RWPE1 (cell line): ENCODE results near the gene CPNE1.
A peak's percentile ranks its signal among the peaks of the same experiment; 100 is the strongest.

Experiments
- CTCF ChIA-PET: fragments of 350-600 bp; sonication (Branson Sonifier 250); formaldehyde crosslinking; extraction: SDS; loops from one replicate; lab custom pipeline; 2021; lab: Yijun Ruan, JAX
- POLR2A ChIA-PET: fragments of 400-600 bp; formaldehyde crosslinking; extraction: SDS; loops from one replicate; lab custom pipeline; 2020; ENCODE audit warnings: antibody characterized with exemption; ENCODE audit not compliant: low non-redundant PET; lab: Yijun Ruan, JAX
- DNase-seq: peaks from one replicate; pipeline ENCODE4 v3.0.0; 2012; ENCODE audit warnings: low spot score
- H3K27ac ChIP-seq: fragments of 450-650 bp; 2 replicates; pipeline ENCODE4 v1.5.1; 2017
- TF ChIP-seq, protein P1 (sequence below): fragments of 450-650 bp; conservative IDR thresholded peaks from 2 replicates; pipeline ENCODE4 v1.5.1; 2017; ENCODE audit warnings: low read depth, mild to moderate bottlenecking

CPNE1 gene

DNA sequence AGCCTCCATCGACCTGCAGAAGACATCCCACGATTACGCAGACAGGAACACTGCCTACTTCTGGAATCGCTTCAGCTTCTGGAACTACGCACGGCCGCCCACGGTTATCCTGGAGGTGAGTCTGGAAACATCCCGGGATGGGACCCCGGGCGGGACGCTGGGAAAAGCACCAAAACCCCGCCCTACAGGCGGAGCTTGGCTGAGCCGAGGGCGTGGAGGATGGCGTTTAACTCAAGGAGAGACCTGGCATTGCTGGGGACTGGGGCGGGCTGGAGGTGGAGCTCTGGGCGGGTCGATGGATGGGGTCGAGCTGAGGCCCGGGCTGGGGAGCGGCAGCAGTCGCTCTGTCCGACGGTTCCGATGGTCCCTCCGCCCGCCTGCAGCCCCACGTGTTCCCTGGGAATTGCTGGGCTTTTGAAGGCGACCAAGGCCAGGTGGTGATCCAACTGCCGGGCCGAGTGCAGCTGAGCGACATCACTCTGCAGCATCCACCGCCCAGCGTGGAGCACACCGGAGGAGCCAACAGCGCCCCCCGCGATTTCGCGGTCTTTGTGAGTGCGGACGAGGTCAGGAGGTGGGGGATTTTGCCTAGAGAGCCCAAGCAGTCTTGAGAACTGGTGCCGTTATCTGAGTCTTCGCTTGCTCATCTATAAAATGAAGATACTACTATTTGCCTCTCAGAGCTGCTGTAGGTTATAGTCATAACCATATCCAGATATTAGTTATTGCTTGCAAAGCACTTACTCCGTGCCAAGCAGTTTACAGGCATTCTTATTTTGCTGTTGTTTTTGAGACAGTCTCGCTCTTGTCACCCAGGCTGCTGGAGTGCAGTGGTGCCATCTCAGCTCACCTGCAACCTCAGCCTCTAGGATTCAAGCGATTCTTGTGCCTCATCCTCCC is 45.3 kb downstream of the CPNE1 start:
- ChIA-PET POLR2A (interaction anchor here (1.6 kb wide), 1 partner anchor 45 kb away, joined by 9 read pairs; no protein-coding TSS in a partner anchor), CTCF (interaction anchor here (0.6 to 2.5 kb wide), 18 partner anchors 10 to 1307 kb away, joined by 3 to 13 read pairs (median 4); partner anchors contain the start of gene ERGIC3)
- peak overlapping the region; percentile 88 for H3K27ac ChIP-seq
- peak; percentile 98 for DNase-seq
- TF ChIP-seq, protein P1, sequence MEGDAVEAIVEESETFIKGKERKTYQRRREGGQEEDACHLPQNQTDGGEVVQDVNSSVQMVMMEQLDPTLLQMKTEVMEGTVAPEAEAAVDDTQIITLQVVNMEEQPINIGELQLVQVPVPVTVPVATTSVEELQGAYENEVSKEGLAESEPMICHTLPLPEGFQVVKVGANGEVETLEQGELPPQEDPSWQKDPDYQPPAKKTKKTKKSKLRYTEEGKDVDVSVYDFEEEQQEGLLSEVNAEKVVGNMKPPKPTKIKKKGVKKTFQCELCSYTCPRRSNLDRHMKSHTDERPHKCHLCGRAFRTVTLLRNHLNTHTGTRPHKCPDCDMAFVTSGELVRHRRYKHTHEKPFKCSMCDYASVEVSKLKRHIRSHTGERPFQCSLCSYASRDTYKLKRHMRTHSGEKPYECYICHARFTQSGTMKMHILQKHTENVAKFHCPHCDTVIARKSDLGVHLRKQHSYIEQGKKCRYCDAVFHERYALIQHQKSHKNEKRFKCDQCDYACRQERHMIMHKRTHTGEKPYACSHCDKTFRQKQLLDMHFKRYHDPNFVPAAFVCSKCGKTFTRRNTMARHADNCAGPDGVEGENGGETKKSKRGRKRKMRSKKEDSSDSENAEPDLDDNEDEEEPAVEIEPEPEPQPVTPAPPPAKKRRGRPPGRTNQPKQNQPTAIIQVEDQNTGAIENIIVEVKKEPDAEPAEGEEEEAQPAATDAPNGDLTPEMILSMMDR = peak; percentile 87

DNA sequence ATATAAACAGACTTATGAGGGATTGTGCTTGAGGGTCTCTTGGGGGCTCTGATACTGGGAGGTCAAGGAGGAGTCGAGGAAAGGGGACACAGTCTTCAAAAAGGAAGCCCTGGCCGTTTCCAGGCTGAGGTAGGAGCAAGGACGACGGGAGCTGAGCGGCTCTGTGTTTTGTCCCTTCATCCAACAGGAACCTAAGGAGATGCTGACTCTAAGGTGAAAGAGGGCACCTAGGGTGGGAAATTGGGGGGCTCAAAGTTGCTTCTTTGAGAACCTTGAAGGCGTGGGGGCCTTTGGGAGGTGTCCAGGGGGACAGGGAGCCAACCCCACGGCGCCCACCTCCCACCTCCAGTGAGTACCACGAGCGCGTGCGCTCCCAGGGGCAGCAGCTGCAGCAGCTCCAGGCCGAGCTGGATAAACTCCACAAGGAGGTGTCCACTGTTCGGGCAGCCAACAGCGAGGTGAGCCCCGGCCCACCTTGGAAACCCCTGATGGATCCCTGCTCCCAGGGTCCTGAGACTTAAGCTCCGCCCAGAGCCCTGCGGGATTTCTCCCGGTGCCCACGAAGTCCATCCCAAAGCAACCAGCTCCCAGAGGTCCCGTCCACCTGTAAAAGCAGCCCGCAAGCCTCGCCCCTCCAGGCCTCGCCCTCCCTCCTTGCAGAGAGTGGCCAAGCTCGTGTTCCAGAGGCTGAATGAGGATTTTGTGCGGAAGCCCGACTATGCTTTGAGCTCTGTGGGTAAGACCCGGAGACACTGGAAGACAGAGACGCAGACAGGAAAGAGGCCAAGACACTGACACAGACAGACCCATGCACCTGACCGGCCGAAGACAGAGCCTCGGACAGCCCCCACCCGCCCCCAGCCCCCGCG is 46.2 kb downstream of the CPNE1 start:
- DNase-seq = peak; percentile 60
- TF ChIP-seq, protein P1 = no peak
- ChIA-PET CTCF (interaction anchor here (0.6 to 2.5 kb wide), 13 partner anchors 21 to 376 kb away, joined by 3 to 7 read pairs (median 4); partner anchors contain the start of gene ERGIC3), POLR2A (interaction anchor here (0.6 to 1.6 kb wide), 2 partner anchors 45 to 113 kb away, joined by 5 to 9 read pairs; no protein-coding TSS in a partner anchor)
- H3K27ac ChIP-seq = peak overlapping the region; percentile 88

DNA sequence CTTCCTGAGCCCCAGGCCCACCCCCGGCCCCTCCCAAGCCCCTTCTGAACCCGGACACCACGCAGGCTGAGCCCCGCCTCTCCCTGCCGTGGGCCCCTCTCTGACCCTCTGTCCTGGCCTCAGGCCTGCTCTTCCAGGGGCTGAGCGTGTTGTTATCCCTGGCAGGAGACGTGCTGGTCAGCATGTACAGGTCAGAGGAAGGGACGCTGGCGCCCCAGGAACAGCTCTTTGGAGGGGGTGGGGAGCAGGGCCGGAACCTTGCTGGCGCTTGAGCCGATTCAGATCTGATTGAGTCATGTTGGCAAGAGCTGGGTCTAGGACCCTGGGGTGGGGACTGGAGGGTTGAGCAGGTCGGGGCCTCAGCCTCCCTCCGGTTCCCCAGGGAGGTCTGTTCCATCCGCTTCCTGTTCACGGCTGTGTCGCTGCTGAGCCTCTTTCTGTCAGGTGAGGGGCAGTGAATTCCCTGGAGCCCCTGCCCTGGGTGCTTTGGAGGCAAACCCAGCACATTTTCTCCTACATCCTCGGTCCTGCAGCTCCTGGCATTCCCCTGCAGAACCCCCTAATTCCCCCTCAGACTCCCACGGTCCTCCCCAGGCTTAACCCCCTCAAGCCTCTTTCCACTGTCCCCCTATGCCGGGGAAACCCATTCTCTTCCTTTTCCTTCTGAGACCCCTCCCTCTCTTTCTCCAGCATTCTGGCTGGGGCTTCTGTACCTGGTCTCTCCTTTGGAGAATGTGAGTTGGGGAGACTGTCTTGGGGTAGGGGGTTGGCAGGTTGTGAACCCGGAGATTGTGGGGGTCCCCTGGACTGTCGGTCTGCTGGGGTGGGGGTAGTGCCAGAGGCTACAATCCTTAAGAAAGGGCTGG is 47.1 kb downstream of the CPNE1 start:
- DNase-seq = peak; percentile 75
- peak overlapping the region; percentile 88 for H3K27ac ChIP-seq
- CTCF ChIA-PET = interaction anchor here (0.6 to 2.2 kb wide), 6 partner anchors 12 to 377 kb away, joined by 3 to 6 read pairs (median 4); no protein-coding TSS in a partner anchor
- TF ChIP-seq, protein P1 = peak; percentile 12; the same call in 1 of the 2 replicates
- POLR2A ChIA-PET = interaction anchor here (0.9 kb wide), 1 partner anchor 162 kb away, joined by 11 read pairs; the partner anchor contains the start of gene CEP250

DNA sequence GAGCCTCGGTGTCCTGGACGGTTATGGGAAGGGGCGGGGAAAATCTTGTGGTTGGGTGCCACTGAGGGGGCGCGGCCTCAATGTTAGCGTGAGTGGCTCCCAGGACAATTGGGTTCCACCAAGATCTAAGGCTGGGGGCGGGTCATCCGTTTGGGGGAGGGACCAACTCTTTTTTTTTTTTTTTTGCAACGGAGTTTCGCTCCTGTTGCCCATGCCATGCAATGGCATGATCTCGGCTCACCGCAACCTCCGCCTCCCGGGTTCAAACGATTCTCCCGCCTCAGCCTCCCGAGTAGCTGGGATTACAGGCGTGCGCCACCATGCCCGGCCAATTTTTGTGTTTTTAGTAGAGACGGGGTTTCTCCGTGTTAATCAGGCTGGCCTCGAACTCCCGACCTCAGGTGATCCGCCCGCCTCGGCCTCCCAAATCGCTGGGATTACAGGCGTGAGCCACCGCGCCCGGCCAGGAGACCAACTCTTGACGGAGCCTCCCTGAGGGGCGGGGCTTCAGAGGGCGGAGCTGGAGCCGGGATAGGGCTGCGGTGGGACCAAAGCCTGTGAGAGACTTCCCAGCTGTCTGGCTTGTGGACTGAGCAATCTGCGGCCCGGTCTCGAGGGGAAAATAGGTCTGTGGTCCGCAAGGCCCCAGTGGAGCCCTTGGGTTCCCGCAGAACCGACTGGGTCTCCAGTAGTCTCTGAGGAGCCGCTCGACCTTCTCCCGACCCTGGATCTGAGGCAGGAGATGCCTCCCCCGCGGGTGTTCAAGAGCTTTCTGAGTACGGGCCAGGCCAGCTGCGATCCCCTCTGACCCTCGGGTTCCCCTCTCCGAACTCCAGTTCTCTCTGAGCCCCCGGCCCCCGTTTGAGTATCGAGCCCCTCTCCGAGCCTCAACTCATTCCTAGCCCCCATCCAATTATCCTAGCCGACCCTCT is 48.0 kb downstream of the CPNE1 start:
- DNase-seq = peak; percentile 68
- ChIA-PET CTCF (interaction anchor here (0.7 to 1.1 kb wide), 4 partner anchors 11 to 32 kb away, joined by 3 to 5 read pairs (median 4); no protein-coding TSS in a partner anchor), POLR2A (interaction anchor here (0.8 to 0.9 kb wide), 2 partner anchors 47 to 161 kb away, joined by 5 to 11 read pairs; partner anchors contain the start of gene CEP250)
- peak overlapping the region; percentile 88 for H3K27ac ChIP-seq
- TF ChIP-seq, protein P1 = no peak
